ENCODE data around the gene DOCK6. TPM values are rescaled to one million over a fixed set of nuclear protein-coding genes. Genes with fewer than 3 reads are reported as not detected.

DOCK6 gene
- total and polyA plus RNA-seq, 10 of the 15 experiments (the other 5 are each of a cell fraction or from before 2014, with no cell fraction given): 0.76 to 24.8 (median 4.7) TPM

GRCh38 chr19:11306337-11306736 is 44.0 kb upstream of the DOCK6 start:
- ChIA-PET SMC1A (ENCODE audit: uncharacterized antibody, unreplicated experiment) (no interaction called here), CTCF (interaction anchor here (1.3 kb wide), 1 partner anchor 71 kb away, joined by 4 read pairs; no protein-coding TSS in a partner anchor), POLR2A (no interaction called here), RAD21 (ENCODE audit: unreplicated experiment) (interaction anchor here (0.9 kb wide), 1 partner anchor 27 kb away, joined by 3 read pairs; no protein-coding TSS in a partner anchor)
- no peak for DNase-seq (ENCODE audit: low read depth, low spot score)
- no peak for TF ChIP-seq ZBTB11 (CRISPR knock-in tag; IDR thresholded peaks at IDR 0.05)
- no peak for TF ChIP-seq MEF2B (IDR thresholded peaks at IDR 0.05; ENCODE audit: partially characterized antibody, poor library complexity, severe bottlenecking)
- H3K4me2 ChIP-seq (ENCODE audit: control insufficient read depth, insufficient read depth): no peak overlapping the region
- H3K4me1 ChIP-seq (ENCODE audit: control insufficient read depth, insufficient read depth, low read length): no peaks in the 10 kb centered on the region
- in situ Hi-C loops (cut with MboI) (no loop called here), intact Hi-C loops (cut with micrococcal nuclease; ENCODE audit: unreplicated experiment) (no loop called here)
- H3K79me2 ChIP-seq (ENCODE audit: control insufficient read depth, insufficient read depth, low read length): no peaks in the 10 kb centered on the region
- H4K20me1 ChIP-seq (ENCODE audit: control insufficient read depth, insufficient read depth): no peaks in the 10 kb centered on the region
- FAIRE-seq: no peak
- H3K27ac ChIP-seq (ENCODE audit: control insufficient read depth, insufficient read depth): no peak overlapping the region
- H3K36me3 ChIP-seq (ENCODE audit: control insufficient read depth in 2 of 2, insufficient read depth in 2 of 2, low read length in 1 of 2): no peaks in the 10 kb centered on the region
- WGBS (ENCODE audit: insufficient coverage, insufficient replicate concordance, low lambda C conversion rate, missing lambda C conversion rate): 60% methylated on average over 9 of the region's 9 CpGs
- no peak overlapping the region for H2AFZ ChIP-seq (ENCODE audit: control insufficient read depth, low read depth, low read length)
- no peaks in the 10 kb centered on the region for H3K9me3 ChIP-seq (replicated peaks; ENCODE audit: control insufficient read depth, insufficient read depth, low read length)
- H3K27me3 ChIP-seq (replicated peaks in 1 of 2; ENCODE audit: control insufficient read depth in 2 of 2, insufficient read depth in 2 of 2, low read length in 1 of 2): no peaks in the 10 kb centered on the region
- BruUV-seq (replicated peaks): no TSS peak
- no peak for ATAC-seq
- H3K9ac ChIP-seq (ENCODE audit: control insufficient read depth, insufficient read depth, low read length): no peak overlapping the region
- H3K4me3 ChIP-seq: no peak overlapping the region

GRCh38 chr19:11304936-11305335 is 42.6 kb upstream of the DOCK6 start:
- ChIA-PET POLR2A (no interaction called here), SMC1A (ENCODE audit: uncharacterized antibody, unreplicated experiment) (no interaction called here), CTCF (interaction anchor here (1.0 to 1.3 kb wide), 2 partner anchors 8 to 11 kb away, joined by 3 to 4 read pairs; no protein-coding TSS in a partner anchor), RAD21 (ENCODE audit: unreplicated experiment) (no interaction called here)
- H3K9ac ChIP-seq (ENCODE audit: control insufficient read depth, insufficient read depth, low read length): no peak overlapping the region
- H3K27ac ChIP-seq (ENCODE audit: control insufficient read depth, insufficient read depth): no peak overlapping the region
- H3K9me3 ChIP-seq (replicated peaks; ENCODE audit: control insufficient read depth, insufficient read depth, low read length): no peaks in the 10 kb centered on the region
- in situ Hi-C loops (cut with MboI): no loop called here
- BruUV-seq (replicated peaks): no TSS peak
- WGBS (ENCODE audit: insufficient coverage, insufficient replicate concordance, low lambda C conversion rate, missing lambda C conversion rate): 68% methylated on average over 5 of the region's 5 CpGs
- H2AFZ ChIP-seq (ENCODE audit: control insufficient read depth, low read depth, low read length): no peak overlapping the region
- H3K27me3 ChIP-seq (replicated peaks in 1 of 2; ENCODE audit: control insufficient read depth in 2 of 2, insufficient read depth in 2 of 2, low read length in 1 of 2): no peaks in the 10 kb centered on the region
- FAIRE-seq: no peak
- H3K79me2 ChIP-seq (ENCODE audit: control insufficient read depth, insufficient read depth, low read length): no peaks in the 10 kb centered on the region
- DNase-seq (ENCODE audit: low read depth, low spot score): no peak
- H3K4me1 ChIP-seq (ENCODE audit: control insufficient read depth, insufficient read depth, low read length): no peaks in the 10 kb centered on the region
- intact Hi-C loops (cut with micrococcal nuclease; ENCODE audit: unreplicated experiment): no loop called here
- H3K4me2 ChIP-seq (ENCODE audit: control insufficient read depth, insufficient read depth): no peak overlapping the region
- H3K36me3 ChIP-seq (ENCODE audit: control insufficient read depth in 2 of 2, insufficient read depth in 2 of 2, low read length in 1 of 2): no peaks in the 10 kb centered on the region
- no peak for ATAC-seq
- H3K4me3 ChIP-seq: no peak overlapping the region
- H4K20me1 ChIP-seq (ENCODE audit: control insufficient read depth, insufficient read depth): no peaks in the 10 kb centered on the region
- TF ChIP-seq POLR2AphosphoS5 (IDR thresholded peaks at IDR 0.05; ENCODE audit: low read length) (no peak), USF1 (IDR thresholded peaks at IDR 0.05; ENCODE audit: borderline replicate concordance, extremely low read length, insufficient read depth, low read depth, low read length) (no peak), CEBPZ (IDR thresholded peaks at IDR 0.05; ENCODE audit: low read depth, low read length) (no peak), RUNX3 (IDR thresholded peaks at IDR 0.05; ENCODE audit: low read length) (no peak), TCF12 (IDR thresholded peaks at IDR 0.05; ENCODE audit: low read depth, low read length) (no peak)
